IMR-90 (cell line): Measurements from ENCODE around the gene TMEM63B. TPM values are rescaled to one million over a fixed set of nuclear protein-coding genes. Genes with fewer than 3 reads are reported as not detected.

ENCODE experiments used
- ATAC-seq: fragments of 200-7000 bp; cut with Tn5 transposase; 2 replicates; pipeline ENCODE4 v1.9.1; 2020; ENCODE audit warnings: low read depth, mild to moderate bottlenecking, moderate library complexity
- BruUV-seq: library from RNA; stranded (reverse); fragments of 400-500 nt; replicated peaks from 2 replicates; lab custom pipeline; 2021; lab: Mats Ljungman, UMichigan
- CTCF ChIA-PET: fragments of 300-600 bp; formaldehyde crosslinking; extraction: SDS; loops from one replicate; lab custom pipeline; 2021; ENCODE audit warnings: antibody characterized with exemption; lab: Yijun Ruan, JAX
- POLR2A ChIA-PET: fragments of 300-600 bp; sonication (Branson Sonifier 250); formaldehyde crosslinking; loops from one replicate; lab custom pipeline; 2022; ENCODE audit warnings: antibody characterized with exemption; ENCODE audit not compliant: unreplicated experiment; lab: Charles Lee
- DNase-seq: peaks from one replicate; pipeline ENCODE4 v3.0.0; 2013
- H2AFZ ChIP-seq: replicated peaks from 2 replicates; pipeline ENCODE3; 2013; ENCODE audit warnings: low read length, mild to moderate bottlenecking; ENCODE audit not compliant: poor library complexity
- H2AK5ac ChIP-seq: 2 replicates; pipeline ENCODE4 v1.6.1; 2013; ENCODE audit warnings: low read depth, low read length, inconsistent platforms
- H2AK9ac ChIP-seq: replicated peaks from 2 replicates; pipeline ENCODE3; 2013; ENCODE audit warnings: mild to moderate bottlenecking, low read depth, low read length, moderate library complexity; ENCODE audit not compliant: poor library complexity
- H2BK120ac ChIP-seq: 2 replicates; pipeline ENCODE4 v1.6.1; 2013; ENCODE audit warnings: low read depth, low read length, inconsistent platforms
- H2BK15ac ChIP-seq: 3 replicates; pipeline ENCODE4 v1.6.1; 2013; ENCODE audit warnings: low read depth, low read length, inconsistent platforms
- H2BK20ac ChIP-seq: 2 replicates; pipeline ENCODE4 v1.6.1; 2013; ENCODE audit warnings: low read depth, mild to moderate bottlenecking, inconsistent platforms, low read length, moderate library complexity
- H2BK5ac ChIP-seq: 2 replicates; pipeline ENCODE4 v1.6.1; 2013; ENCODE audit warnings: mild to moderate bottlenecking, low read depth, low read length, inconsistent platforms; ENCODE audit not compliant: poor library complexity, severe bottlenecking
- H3K14ac ChIP-seq: replicated peaks from 2 replicates; pipeline ENCODE4 v1.6.1; 2013; ENCODE audit warnings: low read depth, low read length, inconsistent platforms
- H3K18ac ChIP-seq: 2 replicates; pipeline ENCODE4 v1.6.1; 2013; ENCODE audit warnings: low read depth, low read length, control low read depth
- H3K23ac ChIP-seq: 2 replicates; pipeline ENCODE4 v1.6.1; 2013; ENCODE audit warnings: low read depth, low read length, inconsistent platforms
- H3K27ac ChIP-seq: 2 replicates; pipeline ENCODE4 v1.5.1; 2013; ENCODE audit warnings: mild to moderate bottlenecking, control low read depth, low read length; ENCODE audit not compliant: insufficient read depth
- H3K27me3 ChIP-seq: 2 replicates; pipeline ENCODE4 v1.6.1; 2013; ENCODE audit warnings: low read length; ENCODE audit not compliant: control insufficient read depth, insufficient read depth
- H3K36me3 ChIP-seq: 2 replicates; pipeline ENCODE4 v1.6.1; 2013; ENCODE audit warnings: low read length, mixed read lengths; ENCODE audit not compliant: control insufficient read depth, insufficient read depth
- H3K4ac ChIP-seq: 2 replicates; pipeline ENCODE4 v1.6.1; 2013; ENCODE audit warnings: low read depth, low read length, inconsistent platforms
- H3K4me1 ChIP-seq: 2 replicates; pipeline ENCODE4 v1.6.1; 2013; ENCODE audit warnings: low read length, mixed read lengths; ENCODE audit not compliant: control insufficient read depth, insufficient read depth
- H3K4me2 ChIP-seq: 2 replicates; pipeline ENCODE4 v1.6.1; 2013; ENCODE audit warnings: low read depth, mild to moderate bottlenecking, control low read depth, low read length, moderate library complexity
- H3K4me3 ChIP-seq: 2 replicates; pipeline ENCODE4 v1.5.1; 2013; ENCODE audit warnings: low read depth, mild to moderate bottlenecking, control low read depth, low read length, moderate library complexity; ENCODE audit not compliant: insufficient read depth
- H3K56ac ChIP-seq: 2 replicates; pipeline ENCODE4 v1.6.1; 2013; ENCODE audit warnings: low read length, inconsistent platforms; ENCODE audit not compliant: insufficient read depth; ENCODE audit errors: extremely low read depth
- H3K79me1 ChIP-seq, 2 experiments: 2 replicates each; pipeline ENCODE4 v1.6.1; 2013; ENCODE audit warnings: low read length in 2 of 2, inconsistent platforms in 1 of 2, low read depth in 1 of 2
- H3K9ac ChIP-seq: 2 replicates; pipeline ENCODE4 v1.6.1; 2013; ENCODE audit warnings: low read depth, low read length, control low read depth
- H3K9me1 ChIP-seq: 2 replicates; pipeline ENCODE4 v1.6.1; 2013; ENCODE audit warnings: low read length, inconsistent platforms; ENCODE audit not compliant: insufficient read depth
- H3K9me3 ChIP-seq: 2 replicates; pipeline ENCODE4 v1.6.1; 2013; ENCODE audit warnings: low read length; ENCODE audit not compliant: control insufficient read depth, insufficient read depth
- H4K20me1 ChIP-seq: 2 replicates; pipeline ENCODE4 v1.6.1; 2013; ENCODE audit warnings: low read length, inconsistent platforms; ENCODE audit not compliant: insufficient read depth
- H4K5ac ChIP-seq: 2 replicates; pipeline ENCODE4 v1.6.1; 2013; ENCODE audit warnings: mild to moderate bottlenecking, low read depth, low read length, control low read depth
- H4K8ac ChIP-seq, 2 experiments: 2 replicates each; pipeline ENCODE4 v1.6.1; 2013; ENCODE audit warnings: low read depth in 2 of 2, low read length in 2 of 2, control low read depth in 1 of 2, inconsistent platforms in 1 of 2
- H4K91ac ChIP-seq: 2 replicates; pipeline ENCODE4 v1.6.1; 2013; ENCODE audit warnings: low read depth, low read length, inconsistent platforms; ENCODE audit not compliant: insufficient read depth
- BHLHE40 ChIP-seq: fragments of 150-350 bp; IDR thresholded peaks from 2 replicates; pipeline ENCODE4 v1.6.1; 2016; ENCODE audit warnings: mild to moderate bottlenecking, low read depth, low read length
- CHD1 ChIP-seq: IDR thresholded peaks from 2 replicates; pipeline ENCODE4 v1.6.1; 2012; ENCODE audit warnings: low read depth, low read length, improper control_type of control experiment
- CTCF ChIP-seq: conservative IDR thresholded peaks from 2 replicates; pipeline ENCODE4 v1.5.1; 2012; ENCODE audit warnings: mild to moderate bottlenecking, low read depth, low read length, improper control_type of control experiment
- ELK1 ChIP-seq: fragments of 150-350 bp; IDR thresholded peaks from 2 replicates; pipeline ENCODE4 v1.6.1; 2016; ENCODE audit warnings: low read depth, mild to moderate bottlenecking, low read length, moderate library complexity, borderline replicate concordance
- FOS ChIP-seq: fragments of 150-350 bp; IDR thresholded peaks from 2 replicates; pipeline ENCODE4 v1.6.1; 2016; ENCODE audit warnings: low read depth, low read length
- MAFK ChIP-seq: IDR thresholded peaks from 2 replicates; pipeline ENCODE4 v1.6.1; 2012; ENCODE audit warnings: low read depth, low read length, improper control_type of control experiment
- MAZ ChIP-seq: IDR thresholded peaks from 2 replicates; pipeline ENCODE4 v1.6.1; 2012; ENCODE audit warnings: low read depth, mild to moderate bottlenecking, low read length, improper control_type of control experiment, moderate library complexity, borderline replicate concordance
- MXI1 ChIP-seq: IDR thresholded peaks from 2 replicates; pipeline ENCODE4 v1.6.1; 2012; ENCODE audit warnings: low read depth, mild to moderate bottlenecking, low read length, moderate library complexity, borderline replicate concordance
- RAD21 ChIP-seq: IDR thresholded peaks from 2 replicates; pipeline ENCODE4 v1.6.1; 2012; ENCODE audit warnings: low read length, improper control_type of control experiment
- RFX5 ChIP-seq: IDR thresholded peaks from 2 replicates; pipeline ENCODE4 v1.8.0; 2012; ENCODE audit warnings: low read depth, mild to moderate bottlenecking, low read length, moderate library complexity
- SMC3 ChIP-seq: fragments of 150-350 bp; IDR thresholded peaks from 2 replicates; pipeline ENCODE4 v1.6.1; 2016; ENCODE audit warnings: low read depth, mild to moderate bottlenecking, antibody characterized with exemption, low read length, moderate library complexity
- USF2 ChIP-seq: fragments of 150-350 bp; IDR thresholded peaks from 2 replicates; pipeline ENCODE4 v1.6.1; 2017; ENCODE audit warnings: mild to moderate bottlenecking, antibody characterized with exemption, low read length, low read depth
- WGBS, 2 experiments: methylation state at CpG; one replicate each; pipeline versions ENCODE4 v1.1.5 to v1.1.7; 2013; ENCODE audit warnings: missing lambda C conversion rate in 2 of 2; ENCODE audit not compliant: insufficient read length in 1 of 2; ENCODE audit errors: extremely low coverage in 2 of 2; 5-methylcytosine and 5-hydroxymethylcytosine counted together
- dilution Hi-C: fragments of 300-500 bp; cut with HindIII; formaldehyde crosslinking; loops from one replicate; pipeline ENCODE4 v1.14.3; 2018; ENCODE audit warnings: low sequenced_read_pairs; ENCODE audit not compliant: unreplicated experiment
- in situ Hi-C: fragments of 300-500 bp; cut with MboI; formaldehyde crosslinking; loops from 3 replicates; pipeline ENCODE4 v1.14.3; 2019; ENCODE audit warnings: low sequenced_read_pairs, inconsistent platforms, mixed read lengths
- intact Hi-C: fragments of 100-400 bp; cut with micrococcal nuclease; formaldehyde crosslinking; loops from 2 replicates; pipeline ENCODE4 v1.10.0; 2022
- polyA plus RNA-seq, 3 experiments: library from polyadenylated mRNA; depleted of rRNA; stranded (reverse); fragments of >200 nt; gene quantifications; 2 replicates each; pipeline ENCODE4 v1.2.3, GENCODE V29; 2012; ENCODE audit warnings: low replicate concordance in 1 of 3
- total RNA-seq: library from RNA; depleted of rRNA; stranded (reverse); fragments of >200 nt; gene quantifications from 2 replicates; pipeline ENCODE4 v1.2.3, GENCODE V29; 2012

TMEM63B gene
- total and polyA plus RNA-seq, 2 of the 4 experiments (the other 2 are of a cell fraction), result 12.2 to 42.6 TPM

GRCh38 chr6:44109212-44109611, 18.1 kb upstream of the TMEM63B start:
- no peak overlapping the region for H2BK20ac ChIP-seq
- in situ Hi-C loops (loop anchor here (5.0 kb wide), 1 partner anchor 128 kb away; no protein-coding TSS in a partner anchor), dilution Hi-C loops (no loop called here), intact Hi-C loops (no loop called here)
- H4K91ac ChIP-seq, result no peak overlapping the region
- no peak for ATAC-seq
- H3K4ac ChIP-seq, result no peak overlapping the region
- no peak overlapping the region for H3K27ac ChIP-seq
- H2BK120ac ChIP-seq, result no peak overlapping the region
- peaks cover 42% of the 10 kb centered on the region for H4K20me1 ChIP-seq
- CTCF ChIA-PET, result no interaction called here
- H2BK15ac ChIP-seq, result no peak overlapping the region
- no peak overlapping the region for H2AK9ac ChIP-seq
- H3K9me3 ChIP-seq, result no peaks in the 10 kb centered on the region
- H3K23ac ChIP-seq, result no peak overlapping the region
- POLR2A ChIA-PET, result no interaction called here
- H3K4me2 ChIP-seq, result no peak overlapping the region
- BruUV-seq, result no TSS peak
- no peak overlapping the region for H3K18ac ChIP-seq
- peaks cover 32% of the 10 kb centered on the region; the same call in 1 of the 2 replicates for H3K9me1 ChIP-seq
- peaks cover 53% of the 10 kb centered on the region for H3K36me3 ChIP-seq
- H3K14ac ChIP-seq, result no peak overlapping the region
- H2BK5ac ChIP-seq, result no peak overlapping the region
- H4K5ac ChIP-seq, result no peak overlapping the region
- H2AK5ac ChIP-seq, result no peak overlapping the region
- no peak overlapping the region for H3K4me3 ChIP-seq
- TF ChIP-seq CTCF, result no peak
- no peak for TF ChIP-seq BHLHE40
- no peak for TF ChIP-seq FOS
- TF ChIP-seq SMC3, result no peak
- TF ChIP-seq USF2, result no peak
- no peak for TF ChIP-seq RAD21
- TF ChIP-seq MXI1, result no peak
- TF ChIP-seq ELK1, result no peak
- TF ChIP-seq CHD1, result no peak
- TF ChIP-seq RFX5, result no peak
- TF ChIP-seq MAFK, result no peak
- no peak for TF ChIP-seq MAZ
- no peak for DNase-seq
- H2AFZ ChIP-seq, result no peak overlapping the region
- no peak overlapping the region for H3K56ac ChIP-seq
- H3K27me3 ChIP-seq, result no peaks in the 10 kb centered on the region
- H4K8ac ChIP-seq, result no peak overlapping the region
- peaks cover 34 to 72% of the 10 kb centered on the region in 2 experiments for H3K79me1 ChIP-seq
- WGBS, 2 experiments, result 100% methylated on average over 2 of the region's 10 CpGs; no CpG with 5 or more reads in 1 of the 2 experiments
- peaks cover 14% of the 10 kb centered on the region for H3K4me1 ChIP-seq
- no peak overlapping the region for H3K9ac ChIP-seq
